SK-N-SH (cell line): ENCODE results near the gene TCOF1. TPM values are rescaled to one million over a fixed set of nuclear protein-coding genes. Genes with fewer than 3 reads are reported as not detected.

Source experiments
- CTCF ChIA-PET: fragments of 300-600, 350-600 bp; formaldehyde crosslinking; extraction: SDS; loops from one replicate; lab custom pipeline; 2021; lab: Yijun Ruan, JAX
- POLR2A ChIA-PET: fragments of 350-600 bp; sonication (Branson Sonifier 250); formaldehyde crosslinking; extraction: SDS; loops from one replicate; lab custom pipeline; 2020; ENCODE audit warnings: antibody characterized with exemption, inconsistent platforms; lab: Yijun Ruan, JAX
- DNase-seq: peaks from one replicate; pipeline ENCODE4 v3.0.0; 2012
- H2AFZ ChIP-seq: fragments of 200-600 bp; sonication (generic); 2 replicates; pipeline ENCODE4 v1.8.1; 2016; ENCODE audit warnings: antibody characterized with exemption, mild to moderate bottlenecking, low read depth
- H3F3A ChIP-seq: fragments of 200-600 bp; sonication (generic); replicated peaks from 2 replicates; pipeline ENCODE3; 2016; ENCODE audit warnings: antibody characterized with exemption, mild to moderate bottlenecking; ENCODE audit not compliant: insufficient read depth
- H3K27ac ChIP-seq, 2 experiments: fragments of 200-500 bp in 1 of 2; fragments of 200-600 bp in 1 of 2; sonication (Bioruptor generic) in 1 of 2; sonication (generic), shearing (Covaris generic) in 1 of 2; 2 replicates each; pipeline versions ENCODE4 v1.5.1 to v1.6.1; 2014 to 2016; ENCODE audit warnings: low read depth in 2 of 2, inconsistent platforms in 1 of 2, low read length in 1 of 2, mild to moderate bottlenecking in 1 of 2, mixed read lengths in 1 of 2
- H3K27me3 ChIP-seq: fragments of 200-600 bp; sonication (generic), shearing (Covaris generic); 2 replicates; pipeline ENCODE4 v1.6.1; 2016; ENCODE audit warnings: mixed run types; ENCODE audit not compliant: insufficient read depth
- H3K36me3 ChIP-seq, 2 experiments: fragments of 200-500 bp in 1 of 2; fragments of 200-600 bp in 1 of 2; sonication (Bioruptor generic) in 1 of 2; sonication (generic) in 1 of 2; replicated peaks in 1 of 2; 2 replicates each; pipeline versions ENCODE3 to v1.5.1; 2014 to 2016; ENCODE audit warnings: low read length in 1 of 2, mild to moderate bottlenecking in 1 of 2; ENCODE audit not compliant: insufficient read depth in 2 of 2, control insufficient read depth in 1 of 2
- H3K4me1 ChIP-seq, 2 experiments: fragments of 200-500 bp in 1 of 2; fragments of 200-600 bp in 1 of 2; sonication (Bioruptor generic) in 1 of 2; sonication (generic), shearing (Covaris generic) in 1 of 2; 2 replicates each; pipeline versions ENCODE4 v1.5.1 to v1.6.1; 2014 to 2016; ENCODE audit warnings: low read depth in 1 of 2, low read length in 1 of 2, mixed run types in 1 of 2; ENCODE audit not compliant: insufficient read depth in 2 of 2, control insufficient read depth in 1 of 2
- H3K4me2 ChIP-seq: fragments of 200-600 bp; sonication (generic), shearing (Covaris generic); 2 replicates; pipeline ENCODE4 v1.6.1; 2017; ENCODE audit warnings: mixed run types
- H3K4me3 ChIP-seq, 2 experiments: fragments of 200-500 bp in 1 of 2; fragments of 200-600 bp in 1 of 2; sonication (Bioruptor generic) in 1 of 2; sonication (generic), shearing (Covaris generic) in 1 of 2; 2 replicates each; pipeline versions ENCODE4 v1.5.1 to v1.8.1; 2014 to 2016; ENCODE audit warnings: low read depth in 2 of 2, inconsistent platforms in 1 of 2, low read length in 1 of 2, mild to moderate bottlenecking in 1 of 2, mixed read lengths in 1 of 2, moderate library complexity in 1 of 2
- H3K79me2 ChIP-seq: fragments of 200-600 bp; sonication (generic); 2 replicates; pipeline ENCODE4 v1.8.1; 2017; ENCODE audit warnings: mild to moderate bottlenecking; ENCODE audit not compliant: insufficient read depth
- H3K9ac ChIP-seq: fragments of 200-600 bp; sonication (generic); 2 replicates; pipeline ENCODE4 v1.6.1; 2017; ENCODE audit warnings: mixed run types
- H3K9me2 ChIP-seq: fragments of 200-600 bp; sonication (generic); 2 replicates; pipeline ENCODE4 v1.6.1; 2017; ENCODE audit warnings: mixed run types
- H3K9me3 ChIP-seq: fragments of 200-600 bp; sonication (generic); 2 replicates; pipeline ENCODE4 v1.6.1; 2017; ENCODE audit warnings: mixed run types, mild to moderate bottlenecking, moderate library complexity
- H4K20me1 ChIP-seq: fragments of 200-600 bp; sonication (generic); 2 replicates; pipeline ENCODE4 v1.6.1; 2017; ENCODE audit warnings: mild to moderate bottlenecking, mixed run types; ENCODE audit not compliant: insufficient read depth
- CHD2 ChIP-seq: fragments of 150-350 bp; IDR thresholded peaks from 2 replicates; pipeline ENCODE4 v1.6.1; 2018; ENCODE audit warnings: low read length; ENCODE audit not compliant: partially characterized antibody
- EP300 ChIP-seq, 2 experiments: IDR thresholded peaks; 2 replicates each; pipeline versions ENCODE4 v1.4.0 to v1.6.1; 2012; ENCODE audit warnings: borderline replicate concordance in 1 of 2, low read depth in 1 of 2, low read length in 1 of 2
- FOSL2 ChIP-seq: IDR thresholded peaks from 2 replicates; pipeline ENCODE4 v1.4.0; 2012; ENCODE audit warnings: low read depth, mild to moderate bottlenecking, moderate library complexity, borderline replicate concordance
- FOXJ3 ChIP-seq: sonication (generic); formaldehyde crosslinking; IDR thresholded peaks from 2 replicates; pipeline ENCODE4 v1.5.1; 2020; ENCODE audit warnings: mild to moderate bottlenecking, missing genetic modification reagents
- GATA2 ChIP-seq: sonication (generic); formaldehyde crosslinking; IDR thresholded peaks from 2 replicates; pipeline ENCODE4 v1.5.0; 2020; ENCODE audit warnings: mild to moderate bottlenecking, missing genetic modification reagents
- JUND ChIP-seq: IDR thresholded peaks from 2 replicates; pipeline ENCODE4 v1.4.0; 2012
- MXI1 ChIP-seq: IDR thresholded peaks from 2 replicates; pipeline ENCODE4 v1.6.1; 2012; ENCODE audit warnings: mild to moderate bottlenecking, low read depth, low read length, improper control_type of control experiment
- NFIC ChIP-seq: IDR thresholded peaks from 2 replicates; pipeline ENCODE4 v1.4.0; 2012; ENCODE audit warnings: borderline replicate concordance
- NRF1 ChIP-seq: IDR thresholded peaks from 2 replicates; pipeline ENCODE4 v1.6.1; 2012; ENCODE audit warnings: low read depth, mild to moderate bottlenecking, low read length
- POLR2AphosphoS5 ChIP-seq: IDR thresholded peaks from 2 replicates; pipeline ENCODE4 v1.6.1; 2012; ENCODE audit warnings: low read depth, low read length
- RAD21 ChIP-seq: IDR thresholded peaks from 2 replicates; pipeline ENCODE4 v1.6.1; 2012; ENCODE audit warnings: mild to moderate bottlenecking, low read length
- RCOR1 ChIP-seq: fragments of 150-350 bp; IDR thresholded peaks from 2 replicates; pipeline ENCODE4 v1.6.1; 2017; ENCODE audit warnings: antibody characterized with exemption, low read length
- RFX5 ChIP-seq: IDR thresholded peaks from 2 replicates; pipeline ENCODE4 v1.6.1; 2012; ENCODE audit warnings: mild to moderate bottlenecking, improper control_type of control experiment, low read length
- SIN3A ChIP-seq: IDR thresholded peaks from 2 replicates; pipeline ENCODE4 v1.6.1; 2012; ENCODE audit warnings: low read depth, mild to moderate bottlenecking, low read length, moderate library complexity, borderline replicate concordance
- TCF12 ChIP-seq: IDR thresholded peaks from 2 replicates; pipeline ENCODE4 v1.4.0; 2012
- TEAD4 ChIP-seq: IDR thresholded peaks from 2 replicates; pipeline ENCODE4 v1.4.0; 2012; ENCODE audit warnings: mild to moderate bottlenecking, borderline replicate concordance; ENCODE audit not compliant: insufficient read depth
- YY1 ChIP-seq: IDR thresholded peaks from 2 replicates; pipeline ENCODE4 v1.4.0; 2012; ENCODE audit warnings: low read depth, mild to moderate bottlenecking
- WGBS: methylation state at CpG from one replicate; pipeline ENCODE4 v1.1.6; 2017; ENCODE audit warnings: low lambda C conversion rate; 5-methylcytosine and 5-hydroxymethylcytosine counted together
- polyA plus RNA-seq, 3 experiments: library from polyadenylated mRNA; depleted of rRNA; stranded (reverse); fragments of >200 nt; gene quantifications; 2 replicates each; pipeline ENCODE4 v1.2.3, GENCODE V29; 2012
- TF ChIP-seq, protein P1 (sequence below): IDR thresholded peaks from 2 replicates; pipeline ENCODE4 v1.6.1; 2012; ENCODE audit warnings: mild to moderate bottlenecking, low read depth, low read length, moderate library complexity
- TF ChIP-seq, protein P2 (sequence below): IDR thresholded peaks from 2 replicates; pipeline ENCODE4 v1.4.0; 2012; ENCODE audit warnings: low read depth, borderline replicate concordance
- TF ChIP-seq, protein P3 (sequence below): fragments of 200-600 bp; sonication (generic); IDR thresholded peaks from 2 replicates; pipeline ENCODE4 v1.6.1; 2017; ENCODE audit warnings: antibody characterized with exemption, mild to moderate bottlenecking, moderate library complexity
- TF ChIP-seq, protein P4 (sequence below): fragments of 150-350 bp; IDR thresholded peaks from 2 replicates; pipeline ENCODE4 v1.6.1; 2017; ENCODE audit warnings: antibody characterized with exemption, low read length, low read depth, borderline replicate concordance

TCOF1 gene
- polyA plus RNA-seq, 1 of the 3 experiments (the other 2 are of a cell fraction), result 33.0 TPM

DNA sequence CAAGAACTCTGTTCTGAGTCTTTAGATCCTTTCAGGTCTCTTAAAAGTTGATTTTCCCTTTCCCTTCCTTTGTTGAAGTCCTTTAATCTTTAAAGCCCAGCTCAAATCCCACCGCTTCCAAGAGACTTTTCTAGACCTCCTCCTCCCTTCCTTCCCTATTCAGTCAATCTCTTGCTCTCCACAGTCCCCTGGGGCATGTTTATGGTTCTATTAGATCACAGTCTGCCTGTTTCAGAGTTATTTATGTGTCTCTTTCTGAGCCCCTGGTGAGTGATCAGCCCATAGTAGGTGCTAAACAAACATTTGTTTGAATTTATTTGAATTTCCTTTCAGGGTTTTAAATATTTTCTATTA lies 47.6 kb upstream of the TCOF1 start (continued):
- TF ChIP-seq, protein P1, sequence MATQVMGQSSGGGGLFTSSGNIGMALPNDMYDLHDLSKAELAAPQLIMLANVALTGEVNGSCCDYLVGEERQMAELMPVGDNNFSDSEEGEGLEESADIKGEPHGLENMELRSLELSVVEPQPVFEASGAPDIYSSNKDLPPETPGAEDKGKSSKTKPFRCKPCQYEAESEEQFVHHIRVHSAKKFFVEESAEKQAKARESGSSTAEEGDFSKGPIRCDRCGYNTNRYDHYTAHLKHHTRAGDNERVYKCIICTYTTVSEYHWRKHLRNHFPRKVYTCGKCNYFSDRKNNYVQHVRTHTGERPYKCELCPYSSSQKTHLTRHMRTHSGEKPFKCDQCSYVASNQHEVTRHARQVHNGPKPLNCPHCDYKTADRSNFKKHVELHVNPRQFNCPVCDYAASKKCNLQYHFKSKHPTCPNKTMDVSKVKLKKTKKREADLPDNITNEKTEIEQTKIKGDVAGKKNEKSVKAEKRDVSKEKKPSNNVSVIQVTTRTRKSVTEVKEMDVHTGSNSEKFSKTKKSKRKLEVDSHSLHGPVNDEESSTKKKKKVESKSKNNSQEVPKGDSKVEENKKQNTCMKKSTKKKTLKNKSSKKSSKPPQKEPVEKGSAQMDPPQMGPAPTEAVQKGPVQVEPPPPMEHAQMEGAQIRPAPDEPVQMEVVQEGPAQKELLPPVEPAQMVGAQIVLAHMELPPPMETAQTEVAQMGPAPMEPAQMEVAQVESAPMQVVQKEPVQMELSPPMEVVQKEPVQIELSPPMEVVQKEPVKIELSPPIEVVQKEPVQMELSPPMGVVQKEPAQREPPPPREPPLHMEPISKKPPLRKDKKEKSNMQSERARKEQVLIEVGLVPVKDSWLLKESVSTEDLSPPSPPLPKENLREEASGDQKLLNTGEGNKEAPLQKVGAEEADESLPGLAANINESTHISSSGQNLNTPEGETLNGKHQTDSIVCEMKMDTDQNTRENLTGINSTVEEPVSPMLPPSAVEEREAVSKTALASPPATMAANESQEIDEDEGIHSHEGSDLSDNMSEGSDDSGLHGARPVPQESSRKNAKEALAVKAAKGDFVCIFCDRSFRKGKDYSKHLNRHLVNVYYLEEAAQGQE, result no peak
- TF ChIP-seq JUND, result no peak
- TF ChIP-seq FOSL2, result no peak
- no peak for TF ChIP-seq MXI1
- TF ChIP-seq TCF12, result no peak
- TF ChIP-seq GATA2 (CRISPR knock-in tag), result no peak

DNA sequence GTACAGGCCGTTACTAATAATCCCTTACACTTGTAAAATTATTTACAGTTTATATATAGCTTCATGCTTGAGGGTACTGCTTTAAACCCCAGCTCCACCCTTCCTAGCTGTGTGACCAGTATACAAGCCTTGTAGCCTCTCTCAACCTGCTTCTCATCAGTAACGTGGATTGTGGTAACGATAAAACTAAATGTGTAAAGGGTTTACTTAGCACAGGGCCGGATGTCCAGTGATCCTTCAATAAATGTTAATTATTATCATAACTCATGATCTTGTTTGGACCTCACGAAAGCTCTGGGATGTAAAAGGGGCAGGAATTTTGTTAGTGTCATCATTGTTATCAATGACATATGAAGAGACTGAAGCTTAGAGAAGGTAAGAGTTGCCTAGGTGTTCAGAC lies 47.3 kb upstream of the TCOF1 start:
- ChIA-PET CTCF (interaction anchor here (0.9 to 1.8 kb wide), 2 partner anchors 10 to 41 kb away, joined by 3 to 4 read pairs; no protein-coding TSS in a partner anchor), POLR2A (no interaction called here)
- H3F3A ChIP-seq, result peaks cover 3% of the 10 kb centered on the region
- H3K4me1 ChIP-seq, result peaks cover 16 to 19% of the 10 kb centered on the region in 2 experiments; a peak in 2 of 4 replicates
- H3K9ac ChIP-seq, result no peak overlapping the region
- no peak overlapping the region for H3K27ac ChIP-seq
- H3K4me3 ChIP-seq, result no peak overlapping the region
- H2AFZ ChIP-seq, result no peak overlapping the region
- H3K9me3 ChIP-seq, result no peaks in the 10 kb centered on the region
- H3K27me3 ChIP-seq, result no peaks in the 10 kb centered on the region
- H3K9me2 ChIP-seq, result no peaks in the 10 kb centered on the region
- TF ChIP-seq NRF1, result no peak
- no peak for TF ChIP-seq FOSL2
- TF ChIP-seq, protein P1, result no peak
- TF ChIP-seq EP300 (IDR thresholded peaks at IDR 0.05; ENCODE audit: borderline replicate concordance in 1 of 2, low read depth in 1 of 2, low read length in 1 of 2), result no peak
- TF ChIP-seq FOXJ3 (CRISPR knock-in tag), result no peak
- TF ChIP-seq, protein P2, sequence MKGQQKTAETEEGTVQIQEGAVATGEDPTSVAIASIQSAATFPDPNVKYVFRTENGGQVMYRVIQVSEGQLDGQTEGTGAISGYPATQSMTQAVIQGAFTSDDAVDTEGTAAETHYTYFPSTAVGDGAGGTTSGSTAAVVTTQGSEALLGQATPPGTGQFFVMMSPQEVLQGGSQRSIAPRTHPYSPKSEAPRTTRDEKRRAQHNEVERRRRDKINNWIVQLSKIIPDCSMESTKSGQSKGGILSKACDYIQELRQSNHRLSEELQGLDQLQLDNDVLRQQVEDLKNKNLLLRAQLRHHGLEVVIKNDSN, result no peak
- TF ChIP-seq, protein P3, sequence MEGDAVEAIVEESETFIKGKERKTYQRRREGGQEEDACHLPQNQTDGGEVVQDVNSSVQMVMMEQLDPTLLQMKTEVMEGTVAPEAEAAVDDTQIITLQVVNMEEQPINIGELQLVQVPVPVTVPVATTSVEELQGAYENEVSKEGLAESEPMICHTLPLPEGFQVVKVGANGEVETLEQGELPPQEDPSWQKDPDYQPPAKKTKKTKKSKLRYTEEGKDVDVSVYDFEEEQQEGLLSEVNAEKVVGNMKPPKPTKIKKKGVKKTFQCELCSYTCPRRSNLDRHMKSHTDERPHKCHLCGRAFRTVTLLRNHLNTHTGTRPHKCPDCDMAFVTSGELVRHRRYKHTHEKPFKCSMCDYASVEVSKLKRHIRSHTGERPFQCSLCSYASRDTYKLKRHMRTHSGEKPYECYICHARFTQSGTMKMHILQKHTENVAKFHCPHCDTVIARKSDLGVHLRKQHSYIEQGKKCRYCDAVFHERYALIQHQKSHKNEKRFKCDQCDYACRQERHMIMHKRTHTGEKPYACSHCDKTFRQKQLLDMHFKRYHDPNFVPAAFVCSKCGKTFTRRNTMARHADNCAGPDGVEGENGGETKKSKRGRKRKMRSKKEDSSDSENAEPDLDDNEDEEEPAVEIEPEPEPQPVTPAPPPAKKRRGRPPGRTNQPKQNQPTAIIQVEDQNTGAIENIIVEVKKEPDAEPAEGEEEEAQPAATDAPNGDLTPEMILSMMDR, result no peak
- TF ChIP-seq SIN3A, result no peak
- no peak for TF ChIP-seq TEAD4
- no peak for TF ChIP-seq RFX5
- TF ChIP-seq NFIC, result no peak
- TF ChIP-seq, protein P4, sequence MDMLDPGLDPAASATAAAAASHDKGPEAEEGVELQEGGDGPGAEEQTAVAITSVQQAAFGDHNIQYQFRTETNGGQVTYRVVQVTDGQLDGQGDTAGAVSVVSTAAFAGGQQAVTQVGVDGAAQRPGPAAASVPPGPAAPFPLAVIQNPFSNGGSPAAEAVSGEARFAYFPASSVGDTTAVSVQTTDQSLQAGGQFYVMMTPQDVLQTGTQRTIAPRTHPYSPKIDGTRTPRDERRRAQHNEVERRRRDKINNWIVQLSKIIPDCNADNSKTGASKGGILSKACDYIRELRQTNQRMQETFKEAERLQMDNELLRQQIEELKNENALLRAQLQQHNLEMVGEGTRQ, result no peak
- TF ChIP-seq CHD2, result no peak
- TF ChIP-seq POLR2AphosphoS5, result no peak
- TF ChIP-seq RCOR1, result no peak
- no peak for TF ChIP-seq MXI1
- no peak for TF ChIP-seq YY1
- TF ChIP-seq RAD21, result no peak
- H3K79me2 ChIP-seq, result no peaks in the 10 kb centered on the region
- no peaks in the 10 kb centered on the region for H3K36me3 ChIP-seq
- DNase-seq, result no peak
- H3K4me2 ChIP-seq, result no peak overlapping the region
- no peaks in the 10 kb centered on the region for H4K20me1 ChIP-seq
- 88% methylated on average over 5 of the region's 5 CpGs for WGBS
